ENCODE measurements around the gene ZNF823. TPM values are rescaled to one million over a fixed set of nuclear protein-coding genes. Genes with fewer than 3 reads are reported as not detected.

ZNF823 gene
- polyA plus RNA-seq, 2 donors, result 6.6 to 9.5 TPM

GRCh38 chr19:11767633-11768133, 28.9 kb upstream of the ZNF823 start:
- peak overlapping the region; percentile 93 for H3K27ac ChIP-seq (ENCODE audit: low read depth in 2 of 2, low read length in 1 of 2)
- H3K4me1 ChIP-seq (ENCODE audit: control insufficient read depth in 2 of 2, insufficient read depth in 2 of 2, low read length in 1 of 2), result no peaks in the 10 kb centered on the region

GRCh38 chr19:11766597-11767591, 28.1 kb upstream of the ZNF823 start, which contains the start of gene ZNF441:
ZNF441 (plus strand) TSS chr19:11767000; CDS start chr19:11767194, 194 bp downstream.
- WGBS, 2 donors, result 0% methylated on average over 48 to 61 of the region's 61 CpGs
- Histone ChIP-seq H3K4me1 (ENCODE audit: control insufficient read depth in 2 of 2, insufficient read depth in 2 of 2, low read length in 1 of 2) (no peaks in the 10 kb centered on the region), H3K4me3 (ENCODE audit: low read depth in 1 of 2, low read length in 2 of 2) (peak within 1 kb of the TSS; percentile 86 to 90), H3K27me3 (ENCODE audit: control insufficient read depth in 1 of 2, insufficient read depth in 2 of 2, low read length in 2 of 2) (no peaks in the 10 kb centered on the region), H3K36me3 (ENCODE audit: control insufficient read depth in 2 of 2, insufficient read depth in 2 of 2, low read length in 1 of 2) (no peaks in the 10 kb centered on the region), H3K27ac (ENCODE audit: low read depth in 2 of 2, low read length in 1 of 2) (peak within 1 kb of the TSS; percentile 93), H3K9me3 (ENCODE audit: control insufficient read depth in 2 of 2, insufficient read depth in 1 of 2, low read depth in 1 of 2, low read length in 1 of 2) (no peaks in the 10 kb centered on the region)

More at GRCh38 chr19:11767633-11768133, 28.9 kb upstream of the ZNF823 start:
- no peaks in the 10 kb centered on the region for H3K36me3 ChIP-seq (ENCODE audit: control insufficient read depth in 2 of 2, insufficient read depth in 2 of 2, low read length in 1 of 2)
- WGBS, 2 donors, result 3 to 5% methylated on average over 20 of the region's 20 CpGs
- H3K27me3 ChIP-seq (ENCODE audit: control insufficient read depth in 1 of 2, insufficient read depth in 2 of 2, low read length in 2 of 2), result no peaks in the 10 kb centered on the region
- no peaks in the 10 kb centered on the region for H3K9me3 ChIP-seq (ENCODE audit: control insufficient read depth in 2 of 2, insufficient read depth in 1 of 2, low read depth in 1 of 2, low read length in 1 of 2)
- H3K4me3 ChIP-seq (ENCODE audit: low read depth in 1 of 2, low read length in 2 of 2), result peak overlapping the region; percentile 86 to 90

- Histone ChIP-seq H3K27me3 (ENCODE audit: control insufficient read depth in 1 of 2, insufficient read depth in 2 of 2, low read length in 2 of 2) (no peaks in the 10 kb centered on the region), H3K4me1 (ENCODE audit: control insufficient read depth in 2 of 2, insufficient read depth in 2 of 2, low read length in 1 of 2) (no peaks in the 10 kb centered on the region), H3K9me3 (ENCODE audit: control insufficient read depth in 2 of 2, insufficient read depth in 1 of 2, low read depth in 1 of 2, low read length in 1 of 2) (no peaks in the 10 kb centered on the region), H3K27ac (ENCODE audit: low read depth in 2 of 2, low read length in 1 of 2) (no peak overlapping the region), H3K36me3 (ENCODE audit: control insufficient read depth in 2 of 2, insufficient read depth in 2 of 2, low read length in 1 of 2) (no peaks in the 10 kb centered on the region), H3K4me3 (ENCODE audit: low read depth in 1 of 2, low read length in 2 of 2) (no peak overlapping the region)
- WGBS, 2 donors, result 92 to 95% methylated on average over 1 of the region's 1 CpG
Observed at GRCh38 chr19:11763611-11764010, 24.9 kb upstream of the ZNF823 start.

- Histone ChIP-seq H3K9me3 (ENCODE audit: control insufficient read depth in 2 of 2, insufficient read depth in 1 of 2, low read depth in 1 of 2, low read length in 1 of 2) (no peaks in the 10 kb centered on the region), H3K36me3 (ENCODE audit: control insufficient read depth in 2 of 2, insufficient read depth in 2 of 2, low read length in 1 of 2) (no peaks in the 10 kb centered on the region), H3K4me3 (ENCODE audit: low read depth in 1 of 2, low read length in 2 of 2) (no peak overlapping the region), H3K4me1 (ENCODE audit: control insufficient read depth in 2 of 2, insufficient read depth in 2 of 2, low read length in 1 of 2) (no peaks in the 10 kb centered on the region), H3K27me3 (ENCODE audit: control insufficient read depth in 1 of 2, insufficient read depth in 2 of 2, low read length in 2 of 2) (no peaks in the 10 kb centered on the region), H3K27ac (ENCODE audit: low read depth in 2 of 2, low read length in 1 of 2) (no peak overlapping the region)
- 83 to 90% methylated on average over 3 of the region's 3 CpGs for WGBS, 2 donors
Observed at GRCh38 chr19:11763117-11763516, 24.4 kb upstream of the ZNF823 start.

GRCh38 chr19:11759805-11760204, 21.1 kb upstream of the ZNF823 start:
- Histone ChIP-seq H3K27me3 (ENCODE audit: control insufficient read depth in 1 of 2, insufficient read depth in 2 of 2, low read length in 2 of 2) (no peaks in the 10 kb centered on the region), H3K4me1 (ENCODE audit: control insufficient read depth in 2 of 2, insufficient read depth in 2 of 2, low read length in 1 of 2) (no peaks in the 10 kb centered on the region), H3K27ac (ENCODE audit: low read depth in 2 of 2, low read length in 1 of 2) (no peak overlapping the region), H3K9me3 (ENCODE audit: control insufficient read depth in 2 of 2, insufficient read depth in 1 of 2, low read depth in 1 of 2, low read length in 1 of 2) (no peaks in the 10 kb centered on the region), H3K36me3 (ENCODE audit: control insufficient read depth in 2 of 2, insufficient read depth in 2 of 2, low read length in 1 of 2) (no peaks in the 10 kb centered on the region), H3K4me3 (ENCODE audit: low read depth in 1 of 2, low read length in 2 of 2) (no peak overlapping the region)
- 66 to 79% methylated on average over 7 of the region's 7 CpGs for WGBS, 2 donors

GRCh38 chr19:11756965-11757364, 18.2 kb upstream of the ZNF823 start:
- no peaks in the 10 kb centered on the region for H3K36me3 ChIP-seq (ENCODE audit: control insufficient read depth in 2 of 2, insufficient read depth in 2 of 2, low read length in 1 of 2)
- no peaks in the 10 kb centered on the region for H3K4me1 ChIP-seq (ENCODE audit: control insufficient read depth in 2 of 2, insufficient read depth in 2 of 2, low read length in 1 of 2)
- H3K9me3 ChIP-seq (ENCODE audit: control insufficient read depth in 2 of 2, insufficient read depth in 1 of 2, low read depth in 1 of 2, low read length in 1 of 2), result no peaks in the 10 kb centered on the region
- H3K27me3 ChIP-seq (ENCODE audit: control insufficient read depth in 1 of 2, insufficient read depth in 2 of 2, low read length in 2 of 2), result no peaks in the 10 kb centered on the region
- no peak overlapping the region for H3K27ac ChIP-seq (ENCODE audit: low read depth in 2 of 2, low read length in 1 of 2)
- no peak overlapping the region for H3K4me3 ChIP-seq (ENCODE audit: low read depth in 1 of 2, low read length in 2 of 2)
- WGBS, 2 donors, result 80 to 88% methylated on average over 1 of the region's 1 CpG

GRCh38 chr19:11754663-11755062, 15.9 kb upstream of the ZNF823 start:
- Histone ChIP-seq H3K4me3 (ENCODE audit: low read depth in 1 of 2, low read length in 2 of 2) (no peak overlapping the region), H3K27ac (ENCODE audit: low read depth in 2 of 2, low read length in 1 of 2) (no peak overlapping the region), H3K9me3 (ENCODE audit: control insufficient read depth in 2 of 2, insufficient read depth in 1 of 2, low read depth in 1 of 2, low read length in 1 of 2) (no peaks in the 10 kb centered on the region), H3K27me3 (ENCODE audit: control insufficient read depth in 1 of 2, insufficient read depth in 2 of 2, low read length in 2 of 2) (no peaks in the 10 kb centered on the region), H3K36me3 (ENCODE audit: control insufficient read depth in 2 of 2, insufficient read depth in 2 of 2, low read length in 1 of 2) (no peaks in the 10 kb centered on the region), H3K4me1 (ENCODE audit: control insufficient read depth in 2 of 2, insufficient read depth in 2 of 2, low read length in 1 of 2) (no peaks in the 10 kb centered on the region)
- WGBS, 2 donors, result 73 to 75% methylated on average over 4 of the region's 4 CpGs

- no peak overlapping the region for H3K4me3 ChIP-seq (ENCODE audit: low read depth in 1 of 2, low read length in 2 of 2)
- H3K27ac ChIP-seq (ENCODE audit: low read depth in 2 of 2, low read length in 1 of 2), result no peak overlapping the region
- WGBS, 2 donors, result 77 to 79% methylated on average over 2 of the region's 2 CpGs
- H3K4me1 ChIP-seq (ENCODE audit: control insufficient read depth in 2 of 2, insufficient read depth in 2 of 2, low read length in 1 of 2), result no peaks in the 10 kb centered on the region
- H3K27me3 ChIP-seq (ENCODE audit: control insufficient read depth in 1 of 2, insufficient read depth in 2 of 2, low read length in 2 of 2), result no peaks in the 10 kb centered on the region
- H3K9me3 ChIP-seq (ENCODE audit: control insufficient read depth in 2 of 2, insufficient read depth in 1 of 2, low read depth in 1 of 2, low read length in 1 of 2), result no peaks in the 10 kb centered on the region
- H3K36me3 ChIP-seq (ENCODE audit: control insufficient read depth in 2 of 2, insufficient read depth in 2 of 2, low read length in 1 of 2), result no peaks in the 10 kb centered on the region
Observed at GRCh38 chr19:11752244-11752736, 13.5 kb upstream of the ZNF823 start.

GRCh38 chr19:11749751-11750150, 11.0 kb upstream of the ZNF823 start:
- H3K4me3 ChIP-seq (ENCODE audit: low read depth in 1 of 2, low read length in 2 of 2), result no peak overlapping the region
- H3K9me3 ChIP-seq (ENCODE audit: control insufficient read depth in 2 of 2, insufficient read depth in 1 of 2, low read depth in 1 of 2, low read length in 1 of 2), result no peaks in the 10 kb centered on the region
- H3K36me3 ChIP-seq (ENCODE audit: control insufficient read depth in 2 of 2, insufficient read depth in 2 of 2, low read length in 1 of 2), result no peaks in the 10 kb centered on the region
- H3K27ac ChIP-seq (ENCODE audit: low read depth in 2 of 2, low read length in 1 of 2), result no peak overlapping the region
- WGBS, 2 donors, result 47 to 63% methylated on average over 2 of the region's 2 CpGs
- H3K27me3 ChIP-seq (ENCODE audit: control insufficient read depth in 1 of 2, insufficient read depth in 2 of 2, low read length in 2 of 2), result no peaks in the 10 kb centered on the region
- H3K4me1 ChIP-seq (ENCODE audit: control insufficient read depth in 2 of 2, insufficient read depth in 2 of 2, low read length in 1 of 2), result no peaks in the 10 kb centered on the region

Data from esophagus (tissue), 2 donors.